GM12892 (cell line): ENCODE data around the gene DVL3.
"Not testable (repeated sequence)": the region's sequence is repeated elsewhere in the genome, so short reads cannot be mapped to it uniquely, and the experiment has no call there.

ENCODE experiments used
- POLR2A ChIP-seq: IDR thresholded peaks from 2 replicates; pipeline ENCODE4 v1.6.1; 2011; ENCODE audit warnings: low read depth, low read length, control low read depth
- TAF1 ChIP-seq: IDR thresholded peaks from 2 replicates; pipeline ENCODE4 v1.6.1; 2011; ENCODE audit warnings: low read depth, mild to moderate bottlenecking, control low read depth, low read length, borderline replicate concordance

GRCh38 chr3:184149770-184150169, 5.4 kb upstream of the DVL3 start:
- TF ChIP-seq TAF1, POLR2A: not testable (repeated sequence)
